HS-27A (cell line): ENCODE measurements around the gene LOC128125822.
"Not testable (repeated sequence)": the region's sequence is repeated elsewhere in the genome, so short reads cannot be mapped to it uniquely, and the experiment has no call there.

Experiments
- DNase-seq: peaks from one replicate; pipeline ENCODE4 v3.0.0-alpha.2; 2012; ENCODE audit warnings: low read depth, missing footprints

Gene LOC128125822

GRCh38 chr6:63582579-63583231, 10.4 kb downstream of the LOC128125822 start:
- no peak for DNase-seq

GRCh38 chr6:63584125-63584514, 11.8 kb downstream of the LOC128125822 start:
- no peak for DNase-seq

DNA sequence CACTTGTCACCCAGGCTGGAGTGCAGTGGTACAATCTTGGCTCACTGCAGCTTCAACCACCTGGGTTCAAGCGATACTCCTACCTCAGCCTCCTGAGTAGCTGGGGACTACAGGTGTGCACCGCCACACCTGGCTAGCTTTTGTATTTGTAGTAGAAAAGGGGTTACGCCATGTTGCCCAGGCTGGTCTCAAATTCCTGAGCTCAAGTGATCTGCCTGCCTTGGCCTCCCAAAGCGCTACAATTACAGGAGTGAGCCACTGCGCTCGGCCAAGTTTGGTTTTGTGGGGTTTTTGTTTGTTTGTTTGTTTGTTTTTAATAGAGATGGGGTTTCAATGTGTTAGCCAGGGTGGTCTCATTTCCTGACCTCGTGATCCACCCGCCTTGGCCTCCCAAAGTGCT, 12.3 kb downstream of the LOC128125822 start:
- DNase-seq, result no peak

- DNase-seq, result not testable (repeated sequence)
Measured at GRCh38 chr6:63585652-63586051, 13.4 kb downstream of the LOC128125822 start.

- no peak for DNase-seq
Measured at GRCh38 chr6:63589952-63590411, 17.7 kb downstream of the LOC128125822 start.

DNA sequence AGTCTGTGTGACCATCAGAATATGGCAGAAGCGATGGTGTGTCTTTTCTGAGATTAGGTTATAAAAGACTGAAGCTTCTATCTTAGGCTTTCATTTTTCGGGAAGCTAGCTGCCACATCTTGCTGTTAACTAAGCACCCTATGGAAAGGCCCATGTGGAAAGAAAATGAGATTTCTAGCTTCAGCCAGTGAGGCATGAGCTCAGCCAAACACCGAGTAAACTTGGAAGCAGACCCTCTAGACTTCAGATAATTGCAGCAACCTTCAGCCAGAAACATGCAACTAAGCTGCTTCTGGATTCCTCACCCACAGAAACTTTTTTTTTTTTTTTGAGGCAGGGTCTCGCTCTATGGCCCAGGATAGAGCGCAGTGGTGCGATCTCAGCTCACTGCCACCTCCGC, 20.6 kb downstream of the LOC128125822 start:
- no peak for DNase-seq

GRCh38 chr6:63597141-63598048, 25.1 kb downstream of the LOC128125822 start:
- DNase-seq, result no peak

DNA sequence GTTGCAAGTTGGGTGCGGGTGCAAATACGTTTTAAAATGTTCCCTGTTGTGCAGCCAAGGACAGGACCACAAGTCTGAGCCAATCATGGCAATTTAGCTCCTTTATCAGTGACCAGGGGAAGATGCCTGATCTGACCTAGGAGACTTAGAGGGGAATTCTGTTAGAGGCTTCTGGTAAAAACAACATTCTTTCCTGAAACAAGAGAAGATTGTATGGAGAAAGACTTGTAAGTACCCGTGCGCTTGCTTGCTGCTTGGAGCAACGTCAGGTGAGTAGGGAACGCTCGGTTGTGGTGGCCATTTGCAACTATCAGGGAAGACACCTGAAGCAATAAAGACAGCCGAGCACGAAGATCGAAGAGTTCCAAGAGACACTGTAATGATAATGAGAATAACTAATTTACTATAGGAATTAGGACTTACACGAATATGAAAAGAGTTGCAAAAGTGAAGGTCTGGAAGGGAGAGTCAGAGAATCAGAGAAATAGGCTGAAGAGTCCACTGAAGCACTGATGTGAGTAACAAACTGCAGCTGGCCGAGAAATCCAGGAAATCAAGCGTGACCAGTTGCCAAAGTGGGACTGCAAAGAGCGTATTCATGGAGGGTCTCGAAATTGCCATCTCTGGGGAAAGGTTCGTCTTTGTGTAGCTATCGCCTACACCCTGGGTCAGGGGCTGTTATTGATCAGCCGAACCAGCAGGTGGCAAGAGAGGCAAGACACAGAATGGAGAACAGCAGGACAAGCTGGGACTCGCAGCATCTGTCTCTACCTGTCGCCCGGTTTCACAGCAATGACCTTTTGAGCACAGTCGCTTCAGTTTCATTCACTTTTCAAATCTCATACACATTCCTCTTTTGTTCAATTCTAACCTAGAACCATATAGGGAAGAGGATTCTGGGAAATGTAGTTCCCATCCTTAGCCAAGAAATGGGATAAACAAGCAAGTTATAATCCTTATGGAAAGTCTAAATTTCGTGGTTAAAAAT, 26.1 kb downstream of the LOC128125822 start:
- DNase-seq, result peak; percentile 1

- no peak for DNase-seq
Measured at GRCh38 chr6:63599243-63599642, 27.0 kb downstream of the LOC128125822 start.

- no peak for DNase-seq
Measured at GRCh38 chr6:63600136-63600535, 27.9 kb downstream of the LOC128125822 start.

GRCh38 chr6:63609231-63609630, 37.0 kb downstream of the LOC128125822 start:
- DNase-seq, result no peak

- no peak for DNase-seq
Measured at GRCh38 chr6:63610944-63611343, 38.7 kb downstream of the LOC128125822 start.

DNA sequence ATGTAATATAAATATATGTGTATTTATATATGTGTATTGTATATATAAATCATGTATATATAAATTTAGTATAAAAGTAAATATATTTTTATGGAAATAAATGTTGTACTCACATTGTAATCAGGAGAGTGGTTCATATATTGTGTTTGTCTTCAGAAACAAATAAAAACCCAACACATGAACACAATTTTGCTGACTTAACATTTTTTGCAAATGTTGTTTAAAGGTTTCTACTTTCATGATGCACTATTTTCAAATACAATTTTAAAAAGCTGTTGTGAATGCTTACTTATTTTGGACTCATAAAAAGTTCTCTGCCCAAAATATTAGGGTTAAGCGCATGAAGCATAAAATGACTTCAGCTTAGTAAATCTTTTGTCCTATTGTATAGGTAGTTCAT, 39.3 kb downstream of the LOC128125822 start:
- no peak for DNase-seq

DNA sequence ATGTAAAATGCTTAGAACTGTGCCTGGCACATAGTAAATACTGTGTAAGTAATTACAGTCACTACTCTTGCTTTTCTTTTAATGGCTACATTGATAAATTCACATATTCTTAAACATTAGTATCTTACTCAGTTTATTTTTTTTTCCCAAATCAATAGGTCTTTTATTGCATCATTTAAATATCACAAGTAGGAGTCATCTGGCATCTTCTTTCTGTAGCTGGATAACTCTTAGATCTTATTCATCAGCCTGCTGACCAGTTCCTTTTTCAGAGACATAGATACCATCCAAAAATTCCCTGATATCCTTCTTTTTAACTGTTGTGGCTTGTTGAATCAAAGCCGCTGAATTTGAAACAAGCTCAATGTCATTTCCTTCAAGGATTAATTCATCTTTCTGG, 43.3 kb downstream of the LOC128125822 start:
- DNase-seq, result no peak
